G401.6 (cell line): ENCODE results near the gene TNKS2.
"Not testable (repeated sequence)": the region's sequence is repeated elsewhere in the genome, so short reads cannot be mapped to it uniquely, and the experiment has no call there.

Experiments used
- FAIRE-seq: peaks from 2 replicates; lab custom pipeline; 2012; peaks lifted over from hg19 to GRCh38; lab: Jason Lieb, UNC

TNKS2 gene

GRCh38 chr10:91797874-91798648, at the start of gene TNKS2:
TNKS2 (plus strand) TSS chr10:91798426; CDS start chr10:91798691, 265 bp downstream.
- FAIRE-seq = peak; percentile 81

DNA sequence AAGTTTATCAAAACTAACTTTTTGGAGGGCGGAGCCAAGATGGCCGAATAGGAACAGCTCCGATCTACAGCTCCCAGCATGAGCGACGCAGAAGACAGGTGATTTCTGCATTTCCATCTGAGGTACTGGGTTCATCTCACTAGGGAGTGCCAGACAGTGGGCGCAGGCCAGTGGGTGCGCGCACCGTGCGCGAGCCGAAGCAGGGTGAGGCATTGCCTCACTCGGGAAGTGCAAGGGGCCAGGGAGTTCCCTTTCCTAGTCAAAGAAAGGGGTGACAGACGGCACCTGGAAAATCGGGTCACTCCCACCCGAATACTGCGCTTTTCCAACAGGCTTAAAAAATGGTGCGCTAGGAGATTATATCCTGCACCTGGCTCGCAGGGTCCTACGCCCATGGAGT, 48.6 kb upstream of the TNKS2 start:
- not testable (repeated sequence) for FAIRE-seq

GRCh38 chr10:91756286-91756685, 41.9 kb upstream of the TNKS2 start:
- no peak for FAIRE-seq

DNA sequence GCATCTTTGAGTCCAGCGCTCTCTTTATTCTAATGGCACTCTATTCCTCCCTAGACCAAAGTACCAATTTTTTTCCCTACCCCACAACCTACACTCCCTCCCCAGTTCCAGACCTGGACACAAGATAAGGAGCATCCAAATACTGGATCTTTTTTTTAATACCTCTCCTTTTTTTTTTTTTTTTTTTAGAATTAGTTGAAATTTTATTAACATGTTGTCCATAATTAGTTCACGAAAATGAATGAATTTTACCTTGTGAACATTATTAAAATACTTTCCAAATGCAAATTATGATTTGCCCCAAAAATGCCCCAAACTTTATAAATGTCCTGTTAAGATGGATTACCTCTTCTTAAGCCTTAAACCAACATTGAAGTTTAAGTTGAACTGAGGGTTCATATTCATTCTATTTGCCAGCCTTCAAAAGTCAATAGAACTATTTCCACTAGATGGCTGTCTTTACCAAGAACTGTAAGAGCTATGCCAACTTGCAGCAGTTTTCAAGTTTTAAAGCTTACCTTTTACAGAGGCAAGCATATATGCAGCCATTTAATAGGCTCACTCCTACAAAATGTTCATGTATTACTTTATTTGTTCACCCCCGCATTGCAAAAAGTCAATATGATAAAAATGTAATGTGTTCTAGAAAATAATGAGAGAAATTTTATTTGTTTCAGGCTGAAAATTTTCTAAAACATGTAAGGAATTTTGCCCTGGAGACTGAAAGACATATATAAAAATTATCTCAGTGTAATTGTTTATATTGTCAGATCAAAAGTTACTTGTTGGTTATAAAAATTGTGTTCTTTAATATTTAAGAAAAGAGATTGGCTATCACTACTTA, 39.7 kb upstream of the TNKS2 start:
- FAIRE-seq = peak; percentile 99

GRCh38 chr10:91759581-91759986, 38.6 kb upstream of the TNKS2 start:
- FAIRE-seq = no peak

- FAIRE-seq = peak; percentile 31
Measured at GRCh38 chr10:91761721-91762120, 36.5 kb upstream of the TNKS2 start.

- peak; percentile 11 for FAIRE-seq
Measured at GRCh38 chr10:91762878-91763277, 35.3 kb upstream of the TNKS2 start.

GRCh38 chr10:91766676-91767075, 31.6 kb upstream of the TNKS2 start:
- no peak for FAIRE-seq

DNA sequence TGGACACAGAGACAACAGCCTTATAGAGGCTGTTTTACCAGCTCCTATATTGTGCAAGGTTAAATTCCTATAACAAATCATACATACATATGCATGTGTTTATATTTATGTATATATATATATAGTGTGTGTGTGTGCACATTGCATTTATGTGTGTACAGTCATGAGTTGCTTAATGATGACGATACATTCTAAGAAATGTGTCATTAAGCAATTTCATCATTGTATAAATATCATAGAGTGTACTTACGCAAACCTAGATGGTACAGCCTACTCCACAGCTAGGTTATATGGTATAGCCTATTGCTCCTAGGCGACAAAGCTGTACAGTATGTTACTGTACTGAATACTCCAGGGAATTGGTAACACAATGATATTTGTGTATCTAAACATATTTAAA, 30.1 kb upstream of the TNKS2 start:
- no peak for FAIRE-seq

DNA sequence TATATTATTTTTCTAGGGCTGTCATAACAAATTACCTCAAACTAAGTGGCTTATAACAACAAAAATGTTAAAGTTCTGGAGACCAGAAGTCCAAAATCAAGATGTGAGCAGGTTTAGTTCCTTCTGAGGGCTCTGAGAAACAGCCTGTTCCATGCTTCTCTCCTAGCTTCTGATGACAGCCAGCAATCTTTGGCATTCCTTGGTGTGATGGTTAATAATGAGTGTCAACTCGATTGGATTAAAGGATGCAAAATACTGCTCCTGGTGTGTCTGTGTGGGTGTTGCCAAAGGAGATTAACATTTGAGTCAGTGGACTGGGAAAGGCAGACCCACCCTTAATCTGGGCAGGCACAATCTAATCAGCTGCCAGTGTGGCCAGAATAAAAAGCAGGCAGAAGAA, 26.3 kb upstream of the TNKS2 start:
- FAIRE-seq = no peak

GRCh38 chr10:91772461-91772860, 25.8 kb upstream of the TNKS2 start:
- no peak for FAIRE-seq

- FAIRE-seq = no peak
Measured at GRCh38 chr10:91772869-91773268, 25.4 kb upstream of the TNKS2 start.

- FAIRE-seq = no peak
Measured at GRCh38 chr10:91774571-91774970, 23.7 kb upstream of the TNKS2 start.

DNA sequence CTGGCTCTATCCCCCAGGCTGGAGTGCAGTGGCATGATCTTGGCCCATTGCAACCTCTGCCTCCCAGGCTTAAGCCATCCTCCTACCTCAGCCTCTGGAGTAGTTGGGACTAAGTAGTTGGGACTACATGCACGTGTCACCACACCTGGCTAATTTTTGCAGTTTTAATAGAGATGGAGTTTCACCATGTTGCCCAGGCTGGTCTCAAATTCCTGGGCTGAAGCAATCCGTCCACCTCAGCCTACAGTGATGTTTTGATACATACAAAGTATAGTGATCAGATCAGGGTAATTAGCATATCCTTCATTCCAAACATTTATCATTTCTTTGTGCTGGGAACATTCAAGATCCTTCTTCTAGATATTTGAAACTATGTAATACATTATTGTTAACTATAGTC, 22.5 kb upstream of the TNKS2 start:
- no peak for FAIRE-seq

GRCh38 chr10:91776266-91776665, 22.0 kb upstream of the TNKS2 start:
- FAIRE-seq = no peak

DNA sequence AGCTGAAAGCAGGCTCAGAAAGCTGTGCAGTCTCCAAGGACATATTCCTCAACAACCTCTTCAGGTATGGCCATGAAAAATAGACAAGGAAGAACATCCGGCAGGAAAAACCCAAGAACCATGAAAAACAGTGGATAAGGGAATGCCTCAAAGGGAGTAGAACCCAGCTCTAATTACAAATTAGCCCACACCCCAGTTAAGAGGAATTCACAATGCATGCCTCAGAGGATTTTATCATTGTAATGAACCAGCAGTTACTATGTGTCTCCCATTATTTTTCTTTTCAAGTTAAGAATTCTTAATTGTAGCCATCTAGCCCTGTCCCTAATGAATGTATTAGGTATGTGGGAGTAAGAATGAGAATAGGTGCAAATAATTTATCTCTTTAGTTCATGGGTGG, 19.7 kb upstream of the TNKS2 start:
- FAIRE-seq = no peak

- FAIRE-seq = no peak
Measured at GRCh38 chr10:91779011-91779605, 19.1 kb upstream of the TNKS2 start.

- no peak for FAIRE-seq
Measured at GRCh38 chr10:91782539-91782938, 15.7 kb upstream of the TNKS2 start.

DNA sequence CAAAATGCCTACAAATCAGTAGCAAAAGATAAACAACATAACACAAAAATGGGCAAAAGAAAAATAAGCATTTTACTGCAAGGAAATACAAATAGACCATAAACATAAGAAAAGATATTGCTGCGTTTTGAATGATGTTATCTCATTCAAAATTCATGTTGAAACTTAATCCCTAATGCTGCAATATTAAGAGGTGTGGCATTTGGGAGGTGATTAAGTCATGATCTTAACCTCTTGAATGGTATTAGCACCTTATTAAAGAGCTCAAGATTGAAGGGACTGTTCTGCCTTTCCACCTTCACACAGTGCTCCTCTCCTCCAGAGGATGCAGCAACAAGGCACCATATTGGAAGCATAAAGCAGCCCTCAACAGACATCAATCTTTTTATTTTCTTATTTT, 12.4 kb upstream of the TNKS2 start:
- FAIRE-seq = no peak

GRCh38 chr10:91787258-91787657, 11.0 kb upstream of the TNKS2 start:
- FAIRE-seq = no peak

DNA sequence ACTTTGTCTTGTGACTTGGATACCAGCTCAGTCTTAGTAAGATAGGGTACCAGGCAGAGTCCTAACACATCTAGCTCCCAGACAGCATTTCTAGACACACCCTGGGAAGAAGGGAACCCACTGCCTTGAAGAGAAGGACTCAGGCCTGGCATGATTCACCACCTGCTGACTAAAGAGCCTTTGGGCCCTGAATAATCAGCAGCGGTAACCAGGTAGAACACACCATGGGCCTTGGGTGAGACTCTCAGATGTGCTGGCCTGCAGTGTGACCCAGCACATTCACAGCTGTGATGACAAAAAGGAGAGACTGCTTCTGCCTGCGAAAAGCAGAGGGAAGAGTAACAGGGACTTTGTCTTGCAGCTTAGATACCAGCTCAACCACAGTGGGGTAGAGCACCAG, 10.4 kb upstream of the TNKS2 start:
- no peak for FAIRE-seq

- no peak for FAIRE-seq
Measured at GRCh38 chr10:91788527-91788926, 9.7 kb upstream of the TNKS2 start.
